Chondrocyte (in vitro differentiated cells): ENCODE results near the gene PNKP. TPM values are rescaled to one million over a fixed set of nuclear protein-coding genes. Genes with fewer than 3 reads are reported as not detected.

ENCODE experiments used
- DNase-seq: peaks from one replicate; pipeline ENCODE4 v3.0.0; 2021; ENCODE audit warnings: mixed read lengths, low spot score
- H3K27ac Mint-ChIP-seq: one replicate; pipeline ENCODE4 v1.8.0; 2021; ENCODE audit warnings: mild to moderate bottlenecking, moderate library complexity, mixed read lengths; ENCODE audit not compliant: unreplicated experiment
- H3K27me3 Mint-ChIP-seq: 2 replicates; pipeline ENCODE4 v1.8.0; 2021; ENCODE audit warnings: low read depth, mixed read lengths
- H3K36me3 Mint-ChIP-seq: 2 replicates; pipeline ENCODE4 v1.8.0; 2021; ENCODE audit warnings: low read depth, mixed read lengths
- H3K4me1 Mint-ChIP-seq: 2 replicates; pipeline ENCODE4 v1.8.0; 2021; ENCODE audit warnings: low read depth, mild to moderate bottlenecking, mixed read lengths
- H3K4me3 Mint-ChIP-seq: one replicate; pipeline ENCODE4 v1.8.0; 2021; ENCODE audit warnings: mild to moderate bottlenecking, moderate library complexity, mixed read lengths; ENCODE audit not compliant: unreplicated experiment
- H3K9me3 Mint-ChIP-seq: 2 replicates; pipeline ENCODE4 v1.8.0; 2021; ENCODE audit warnings: low read depth, mixed read lengths
- microRNA-seq: library from miRNA; unstranded; fragments of <30 nt; microRNA quantifications from one replicate; pipeline ENCODE4 v1.2.0, GENCODE V29; 2020; ENCODE audit warnings: borderline number of aligned reads
- total RNA-seq: library from RNA; stranded (reverse); gene quantifications from 3 replicates; pipeline ENCODE4 v1.2.1, GENCODE V29; 2021
- TF ChIP-seq, protein P1 (sequence below): fragments of 200-600 bp; sonication (generic); IDR thresholded peaks from 2 replicates; pipeline ENCODE4 v1.5.0; 2021; ENCODE audit warnings: antibody characterized with exemption, mild to moderate bottlenecking, moderate library complexity

The PNKP gene
- total RNA-seq, 1 donor from 2014 or later = 52.4 TPM

DNA sequence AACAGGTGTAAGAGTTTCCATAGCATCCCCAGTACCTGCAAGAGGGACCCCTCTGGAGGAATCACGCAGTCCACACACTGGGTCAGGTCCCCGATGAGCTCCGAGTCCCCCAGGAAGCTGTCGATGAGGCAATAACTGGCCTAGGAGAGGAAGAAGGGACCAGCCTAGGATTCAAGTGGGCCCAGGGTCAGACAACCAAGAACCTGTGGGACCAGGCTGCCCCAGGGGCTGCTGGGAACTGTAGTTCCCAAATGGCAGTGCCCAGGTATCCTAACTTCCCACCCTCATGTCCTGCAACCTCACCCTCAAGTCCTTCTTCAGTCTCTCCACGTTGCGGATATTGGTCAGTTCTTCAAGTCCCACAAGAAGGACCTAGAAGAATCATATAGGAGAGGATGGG lies 56.0 kb downstream of the PNKP start:
- no peak overlapping the region for H3K4me3 Mint-ChIP-seq
- no peak for DNase-seq
- H3K27me3 Mint-ChIP-seq = no peaks in the 10 kb centered on the region
- peaks cover 1% of the 10 kb centered on the region for H3K36me3 Mint-ChIP-seq
- H3K4me1 Mint-ChIP-seq = peaks cover 27% of the 10 kb centered on the region
- no peak overlapping the region for H3K27ac Mint-ChIP-seq
- TF ChIP-seq, protein P1, sequence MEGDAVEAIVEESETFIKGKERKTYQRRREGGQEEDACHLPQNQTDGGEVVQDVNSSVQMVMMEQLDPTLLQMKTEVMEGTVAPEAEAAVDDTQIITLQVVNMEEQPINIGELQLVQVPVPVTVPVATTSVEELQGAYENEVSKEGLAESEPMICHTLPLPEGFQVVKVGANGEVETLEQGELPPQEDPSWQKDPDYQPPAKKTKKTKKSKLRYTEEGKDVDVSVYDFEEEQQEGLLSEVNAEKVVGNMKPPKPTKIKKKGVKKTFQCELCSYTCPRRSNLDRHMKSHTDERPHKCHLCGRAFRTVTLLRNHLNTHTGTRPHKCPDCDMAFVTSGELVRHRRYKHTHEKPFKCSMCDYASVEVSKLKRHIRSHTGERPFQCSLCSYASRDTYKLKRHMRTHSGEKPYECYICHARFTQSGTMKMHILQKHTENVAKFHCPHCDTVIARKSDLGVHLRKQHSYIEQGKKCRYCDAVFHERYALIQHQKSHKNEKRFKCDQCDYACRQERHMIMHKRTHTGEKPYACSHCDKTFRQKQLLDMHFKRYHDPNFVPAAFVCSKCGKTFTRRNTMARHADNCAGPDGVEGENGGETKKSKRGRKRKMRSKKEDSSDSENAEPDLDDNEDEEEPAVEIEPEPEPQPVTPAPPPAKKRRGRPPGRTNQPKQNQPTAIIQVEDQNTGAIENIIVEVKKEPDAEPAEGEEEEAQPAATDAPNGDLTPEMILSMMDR = no peak
- no peaks in the 10 kb centered on the region for H3K9me3 Mint-ChIP-seq

Small RNA genes within 50 kb of the gene (microRNA-seq; reads per million reads assigned to microRNA genes)
- gene MIR4749 (8.3 reads per million, percentile 18 among the genes with 10 or more reads in this experiment), gene MIR4750 (2.2 reads per million), gene MIR6800 (not detected)

Other genes starting within 250 kb of the PNKP start
- 61.7 to 113 TPM (median 104 TPM) in 3 replicates for gene RRAS, start 227.4 kb downstream of the PNKP start, total RNA-seq
- gene SCAF1, start 225.4 kb downstream of the PNKP start, total RNA-seq = 76.3 to 79.0 TPM (median 77.3 TPM) in 3 replicates
- gene IRF3, start 201.7 kb downstream of the PNKP start, total RNA-seq = 45.8 to 75.3 TPM (median 53.0 TPM) in 3 replicates
- 18.3 to 26.6 TPM (median 21.4 TPM) in 3 replicates for gene BCL2L12, start 201.6 kb downstream of the PNKP start, total RNA-seq
- gene PRMT1, start 190.3 kb downstream of the PNKP start, total RNA-seq = 97.7 to 105 TPM (median 98.0 TPM) in 3 replicates
- 0.49 to 1.4 TPM (median 0.52 TPM) in 3 replicates for gene ADM5, start 178.0 kb downstream of the PNKP start, total RNA-seq
- 26.3 to 30.7 TPM (median 27.3 TPM) in 3 replicates for gene CPT1C, start 176.5 kb downstream of the PNKP start, total RNA-seq
- gene TSKS, start 104.3 kb downstream of the PNKP start, total RNA-seq = not detected in 3 replicates
- gene AP2A1, start 100.6 kb downstream of the PNKP start, total RNA-seq = 144 to 149 TPM (median 146 TPM) in 3 replicates
- gene FUZ, start 54.3 kb downstream of the PNKP start, total RNA-seq = 10.2 to 19.8 TPM (median 10.8 TPM) in 3 replicates
- gene MED25, start 49.3 kb downstream of the PNKP start, total RNA-seq = 40.0 to 44.6 TPM (median 40.1 TPM) in 3 replicates
- 168 to 229 TPM (median 170 TPM) in 3 replicates for gene PTOV1, start 16.4 kb downstream of the PNKP start, total RNA-seq
- 52.0 to 70.5 TPM (median 55.8 TPM) in 3 replicates for gene AKT1S1, start 9.8 kb upstream of the PNKP start, total RNA-seq
- gene TBC1D17, start 10.1 kb upstream of the PNKP start, total RNA-seq = 36.3 to 45.3 TPM (median 44.8 TPM) in 3 replicates
- 0.17 TPM in 1 of 3 replicates, not detected in the others for gene IL4I1, start 29.3 kb upstream of the PNKP start, total RNA-seq
- gene ATF5, start 61.6 kb upstream of the PNKP start, total RNA-seq = 16.7 to 53.4 TPM (median 53.3 TPM) in 3 replicates
- 41.0 to 50.5 TPM (median 44.7 TPM) in 3 replicates for gene NUP62, start 61.9 kb upstream of the PNKP start, total RNA-seq
- gene SIGLEC11, start 93.6 kb upstream of the PNKP start, total RNA-seq = not detected in 3 replicates
- 21.0 to 21.9 TPM (median 21.1 TPM) in 3 replicates for gene VRK3, start 157.8 kb upstream of the PNKP start, total RNA-seq
- 7.0 to 7.3 TPM (median 7.0 TPM) in 3 replicates for gene ZNF473, start 158.4 kb upstream of the PNKP start, total RNA-seq